BJ (cell line): Measurements from ENCODE around the gene ENG. TPM values are rescaled to one million over a fixed set of nuclear protein-coding genes. Genes with fewer than 3 reads are reported as not detected.

Experiments used
- CTCF ChIA-PET: fragments of 350-600 bp; formaldehyde crosslinking; extraction: SDS; loops from one replicate; lab custom pipeline; 2021; ENCODE audit warnings: antibody characterized with exemption, inconsistent platforms; lab: Yijun Ruan, JAX
- POLR2A ChIA-PET: fragments of 300-600 bp; sonication (Branson Sonifier 250); formaldehyde crosslinking; extraction: SDS; loops from one replicate; lab custom pipeline; 2021; ENCODE audit warnings: antibody characterized with exemption; lab: Charles Lee
- DNase-seq: peaks from one replicate; pipeline ENCODE4 v3.0.0-alpha.2; 2011; ENCODE audit warnings: low read depth
- H3K27me3 ChIP-seq: 2 replicates; pipeline ENCODE4 v1.6.0; 2011; ENCODE audit warnings: low read length; ENCODE audit not compliant: control insufficient read depth, insufficient read depth
- H3K36me3 ChIP-seq: 2 replicates; pipeline ENCODE4 v1.5.1; 2011; ENCODE audit warnings: low read length; ENCODE audit not compliant: control insufficient read depth, insufficient read depth
- H3K4me3 ChIP-seq: 2 replicates; pipeline ENCODE4 v1.5.1; 2011; ENCODE audit warnings: low read depth, mild to moderate bottlenecking, control low read depth, low read length
- CTCF ChIP-seq: IDR thresholded peaks from 2 replicates; pipeline ENCODE4 v1.5.1; 2011; ENCODE audit warnings: low read depth, mild to moderate bottlenecking, control low read depth, inconsistent platforms, low read length, moderate library complexity; ENCODE audit not compliant: insufficient read depth
- polyA plus RNA-seq: library from polyadenylated mRNA; depleted of rRNA; stranded (reverse); fragments of >200 nt; gene quantifications from 2 replicates; pipeline ENCODE4 v1.2.3, GENCODE V29; 2011

The ENG gene
- polyA plus RNA-seq, 1 experiment = 44.6 TPM

- POLR2A ChIA-PET = interaction anchor here (0.7 kb wide), 1 partner anchor 158 kb away, joined by 20 read pairs; no protein-coding TSS in a partner anchor
- no peaks in the 10 kb centered on the region for H3K36me3 ChIP-seq
- TF ChIP-seq CTCF = no peak
- H3K27me3 ChIP-seq = peaks cover 7% of the 10 kb centered on the region; the same call in 1 of the 2 replicates
- H3K4me3 ChIP-seq = no peak overlapping the region
- CTCF ChIA-PET = interaction anchor here (1.3 to 2.0 kb wide), 2 partner anchors 11 to 83 kb away, joined by 3 to 6 read pairs; no protein-coding TSS in a partner anchor
- DNase-seq = no peak
Observed at GRCh38 chr9:127769929-127770582, 84.4 kb downstream of the ENG start.

- no peak for DNase-seq
- no peak for TF ChIP-seq CTCF
- ChIA-PET POLR2A (no interaction called here), CTCF (interaction anchor here (1.3 kb wide), 1 partner anchor 101 kb away, joined by 3 read pairs; no protein-coding TSS in a partner anchor)
- Histone ChIP-seq H3K36me3 (no peaks in the 10 kb centered on the region), H3K27me3 (peaks cover 4% of the 10 kb centered on the region; the same call in 1 of the 2 replicates), H3K4me3 (no peak overlapping the region)
Observed at GRCh38 chr9:127769101-127769500, 85.4 kb downstream of the ENG start.

GRCh38 chr9:127768698-127769097, 85.8 kb downstream of the ENG start:
- no peak for DNase-seq
- no peak for TF ChIP-seq CTCF
- Histone ChIP-seq H3K36me3 (no peaks in the 10 kb centered on the region), H3K27me3 (peaks cover 3% of the 10 kb centered on the region; the same call in 1 of the 2 replicates), H3K4me3 (no peak overlapping the region)
- CTCF ChIA-PET = interaction anchor here (1.3 kb wide), 1 partner anchor 102 kb away, joined by 3 read pairs; no protein-coding TSS in a partner anchor
- POLR2A ChIA-PET = no interaction called here

GRCh38 chr9:127767909-127768331, 86.5 kb downstream of the ENG start:
- H3K4me3 ChIP-seq = no peak overlapping the region
- H3K27me3 ChIP-seq = peaks cover 4% of the 10 kb centered on the region
- POLR2A ChIA-PET = no interaction called here
- no peak for DNase-seq
- CTCF ChIA-PET = interaction anchor here (1.3 to 2.5 kb wide), 5 partner anchors 11 to 102 kb away, joined by 3 to 9 read pairs (median 5); partner anchors contain the start of genes CDK9, SH2D3C and TOR2A
- TF ChIP-seq CTCF = no peak
- H3K36me3 ChIP-seq = no peaks in the 10 kb centered on the region

GRCh38 chr9:127767410-127767809, 87.0 kb downstream of the ENG start:
- CTCF ChIA-PET = interaction anchor here (1.3 to 2.5 kb wide), 5 partner anchors 8 to 33 kb away, joined by 3 to 9 read pairs (median 5); partner anchors contain the start of genes CDK9, SH2D3C and TOR2A
- no peak for TF ChIP-seq CTCF
- Histone ChIP-seq H3K36me3 (no peaks in the 10 kb centered on the region), H3K4me3 (no peak overlapping the region), H3K27me3 (peaks cover 6% of the 10 kb centered on the region)
- POLR2A ChIA-PET = no interaction called here
- DNase-seq = no peak
